ENCODE measurements around the gene DLGAP1. TPM values are rescaled to one million over a fixed set of nuclear protein-coding genes. Genes with fewer than 3 reads are reported as not detected.

Gene DLGAP1
- polyA plus RNA-seq, 1 donor from 2014 or later: 4.5 TPM

DNA sequence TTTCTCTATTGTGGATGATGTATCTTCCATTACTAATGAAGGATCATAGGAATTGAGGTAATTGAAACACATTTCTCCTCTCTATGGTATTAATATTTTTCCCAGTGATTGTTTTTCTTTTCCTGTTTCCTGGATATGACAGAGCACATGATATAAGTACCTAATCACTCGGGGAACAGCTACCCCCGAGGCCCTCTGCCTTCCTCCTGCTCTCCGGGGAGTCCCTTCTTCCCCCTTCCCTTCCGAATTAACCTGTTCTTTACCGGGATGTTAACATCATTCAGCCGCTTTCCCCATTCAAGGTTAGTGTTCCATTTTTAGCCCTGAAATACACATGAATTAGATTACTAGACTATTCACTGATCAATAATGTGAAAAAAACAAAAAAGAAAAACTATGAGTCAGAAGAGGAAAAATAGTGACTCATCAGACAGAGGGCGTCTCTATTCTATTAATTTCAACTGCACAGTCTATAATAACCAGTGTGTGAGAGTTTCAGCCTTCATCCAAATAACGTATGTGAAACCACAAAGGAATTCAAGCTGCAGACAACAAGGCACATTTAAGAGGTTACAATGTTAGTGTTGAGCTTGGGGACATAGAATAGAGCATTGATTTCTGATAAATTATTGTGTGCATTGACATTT, 450.8 kb downstream of the DLGAP1 start:
- Histone ChIP-seq H3K79me2 (replicated peaks; ENCODE audit: insufficient read depth, low read length) (no peaks in the 10 kb centered on the region), H3K4me2 (ENCODE audit: low read length) (no peak overlapping the region)

DNA sequence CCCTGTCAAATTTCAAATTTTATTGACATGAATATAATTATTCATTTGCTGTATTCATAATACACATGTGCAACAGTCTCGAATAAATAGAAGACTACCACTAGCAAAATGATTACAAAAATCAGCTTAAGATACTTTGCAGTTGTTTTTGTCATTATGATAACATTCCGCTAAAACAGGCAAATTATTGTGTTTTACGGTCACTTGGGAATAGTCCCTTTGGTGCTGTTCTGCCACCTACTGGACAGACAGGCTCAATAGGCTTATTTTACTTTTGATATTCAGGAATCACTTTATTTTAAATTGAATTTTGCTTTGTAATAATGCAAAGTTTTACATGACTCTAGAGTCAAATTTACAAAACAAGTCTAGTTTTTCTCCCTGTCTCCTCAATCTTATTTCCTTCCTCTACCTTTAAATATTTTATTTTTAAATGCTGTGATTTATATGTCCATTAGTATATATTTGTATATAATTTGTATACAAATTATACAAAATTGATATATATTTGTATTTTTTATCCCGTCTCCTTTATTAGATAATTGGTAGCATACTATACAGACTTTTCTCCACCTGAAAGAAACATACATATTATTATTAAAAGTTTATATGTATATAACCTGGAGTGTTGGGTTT, 456.3 kb downstream of the DLGAP1 start:
- Histone ChIP-seq H3K27me3 (ENCODE audit: insufficient read depth, low read depth, low read length) (no peaks in the 10 kb centered on the region), H3K36me3 (ENCODE audit: insufficient read depth, low read length) (no peaks in the 10 kb centered on the region), H3K9me3 (ENCODE audit: low read length) (no peaks in the 10 kb centered on the region), H4K20me1 (ENCODE audit: insufficient read depth) (no peaks in the 10 kb centered on the region), H3F3A (ENCODE audit: insufficient read depth, low read length, poor library complexity, severe bottlenecking) (no peaks in the 10 kb centered on the region), H3K27ac (ENCODE audit: low read length) (no peak overlapping the region), H3K9me2 (ENCODE audit: insufficient read depth, low read length) (no peaks in the 10 kb centered on the region), H3K79me2 (replicated peaks; ENCODE audit: insufficient read depth, low read length) (no peaks in the 10 kb centered on the region), H3K4me3 (ENCODE audit: low read length) (no peak overlapping the region), H2AFZ (ENCODE audit: low read depth, low read length) (no peak overlapping the region), H3K4me2 (ENCODE audit: low read length) (no peak overlapping the region), H3K9ac (ENCODE audit: low read length) (no peak overlapping the region)
- TF ChIP-seq EP300 (conservative IDR thresholded peaks at IDR 0.05; ENCODE audit: poor library complexity, severe bottlenecking) (no peak), CTCF (IDR thresholded peaks at IDR 0.05; ENCODE audit: poor library complexity, severe bottlenecking) (peak; percentile 44), EZH2 (IDR thresholded peaks at IDR 0.05; ENCODE audit: borderline replicate concordance, insufficient read depth, low read length, poor library complexity, severe bottlenecking) (no peak), TAF1 (IDR thresholded peaks at IDR 0.05; ENCODE audit: low read depth) (no peak), SMC3 (conservative IDR thresholded peaks at IDR 0.05; ENCODE audit: poor library complexity) (no peak), RAD21 (conservative IDR thresholded peaks at IDR 0.05) (peak; percentile 33)

More for the DNA sequence above, 450.8 kb downstream of the DLGAP1 start:
- H3F3A ChIP-seq (ENCODE audit: insufficient read depth, low read length, poor library complexity, severe bottlenecking): no peaks in the 10 kb centered on the region
- H4K20me1 ChIP-seq (ENCODE audit: insufficient read depth): no peaks in the 10 kb centered on the region
- no peaks in the 10 kb centered on the region for H3K36me3 ChIP-seq (ENCODE audit: insufficient read depth, low read length)
- no peaks in the 10 kb centered on the region for H3K9me3 ChIP-seq (ENCODE audit: low read length)
- H3K27ac ChIP-seq (ENCODE audit: low read length): no peak overlapping the region
- no peak overlapping the region for H3K4me3 ChIP-seq (ENCODE audit: low read length)
- TF ChIP-seq, protein P1, sequence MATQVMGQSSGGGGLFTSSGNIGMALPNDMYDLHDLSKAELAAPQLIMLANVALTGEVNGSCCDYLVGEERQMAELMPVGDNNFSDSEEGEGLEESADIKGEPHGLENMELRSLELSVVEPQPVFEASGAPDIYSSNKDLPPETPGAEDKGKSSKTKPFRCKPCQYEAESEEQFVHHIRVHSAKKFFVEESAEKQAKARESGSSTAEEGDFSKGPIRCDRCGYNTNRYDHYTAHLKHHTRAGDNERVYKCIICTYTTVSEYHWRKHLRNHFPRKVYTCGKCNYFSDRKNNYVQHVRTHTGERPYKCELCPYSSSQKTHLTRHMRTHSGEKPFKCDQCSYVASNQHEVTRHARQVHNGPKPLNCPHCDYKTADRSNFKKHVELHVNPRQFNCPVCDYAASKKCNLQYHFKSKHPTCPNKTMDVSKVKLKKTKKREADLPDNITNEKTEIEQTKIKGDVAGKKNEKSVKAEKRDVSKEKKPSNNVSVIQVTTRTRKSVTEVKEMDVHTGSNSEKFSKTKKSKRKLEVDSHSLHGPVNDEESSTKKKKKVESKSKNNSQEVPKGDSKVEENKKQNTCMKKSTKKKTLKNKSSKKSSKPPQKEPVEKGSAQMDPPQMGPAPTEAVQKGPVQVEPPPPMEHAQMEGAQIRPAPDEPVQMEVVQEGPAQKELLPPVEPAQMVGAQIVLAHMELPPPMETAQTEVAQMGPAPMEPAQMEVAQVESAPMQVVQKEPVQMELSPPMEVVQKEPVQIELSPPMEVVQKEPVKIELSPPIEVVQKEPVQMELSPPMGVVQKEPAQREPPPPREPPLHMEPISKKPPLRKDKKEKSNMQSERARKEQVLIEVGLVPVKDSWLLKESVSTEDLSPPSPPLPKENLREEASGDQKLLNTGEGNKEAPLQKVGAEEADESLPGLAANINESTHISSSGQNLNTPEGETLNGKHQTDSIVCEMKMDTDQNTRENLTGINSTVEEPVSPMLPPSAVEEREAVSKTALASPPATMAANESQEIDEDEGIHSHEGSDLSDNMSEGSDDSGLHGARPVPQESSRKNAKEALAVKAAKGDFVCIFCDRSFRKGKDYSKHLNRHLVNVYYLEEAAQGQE (IDR thresholded peaks at IDR 0.05; ENCODE audit: borderline replicate concordance): no peak
- no peak for TF ChIP-seq EP300 (conservative IDR thresholded peaks at IDR 0.05; ENCODE audit: poor library complexity, severe bottlenecking)
- TF ChIP-seq RAD21 (conservative IDR thresholded peaks at IDR 0.05): no peak
- no peak for TF ChIP-seq SMC3 (conservative IDR thresholded peaks at IDR 0.05; ENCODE audit: poor library complexity)
- TF ChIP-seq CTCF (IDR thresholded peaks at IDR 0.05; ENCODE audit: poor library complexity, severe bottlenecking): no peak
- no peak for TF ChIP-seq POLR2AphosphoS5 (IDR thresholded peaks at IDR 0.05)
- TF ChIP-seq MXI1 (conservative IDR thresholded peaks at IDR 0.05; ENCODE audit: poor library complexity, severe bottlenecking): no peak
- no peak for TF ChIP-seq EZH2 (IDR thresholded peaks at IDR 0.05; ENCODE audit: borderline replicate concordance, insufficient read depth, low read length, poor library complexity, severe bottlenecking)
- no peak for TF ChIP-seq TAF1 (IDR thresholded peaks at IDR 0.05; ENCODE audit: low read depth)
- no peaks in the 10 kb centered on the region for H3K9me2 ChIP-seq (ENCODE audit: insufficient read depth, low read length)
- no peaks in the 10 kb centered on the region for H3K27me3 ChIP-seq (ENCODE audit: insufficient read depth, low read depth, low read length)
- no peak overlapping the region for H3K9ac ChIP-seq (ENCODE audit: low read length)
- no peak overlapping the region for H2AFZ ChIP-seq (ENCODE audit: low read depth, low read length)

All from neural cell (in vitro differentiated cells).